ENCODE data around the gene SLC1A4. TPM values are rescaled to one million over a fixed set of nuclear protein-coding genes. Genes with fewer than 3 reads are reported as not detected.

SLC1A4 gene
- total and polyA plus RNA-seq, 10 of the 15 experiments (the other 5 are each of a cell fraction or from before 2014, with no cell fraction given): 10.8 to 43.2 (median 27.7) TPM

DNA sequence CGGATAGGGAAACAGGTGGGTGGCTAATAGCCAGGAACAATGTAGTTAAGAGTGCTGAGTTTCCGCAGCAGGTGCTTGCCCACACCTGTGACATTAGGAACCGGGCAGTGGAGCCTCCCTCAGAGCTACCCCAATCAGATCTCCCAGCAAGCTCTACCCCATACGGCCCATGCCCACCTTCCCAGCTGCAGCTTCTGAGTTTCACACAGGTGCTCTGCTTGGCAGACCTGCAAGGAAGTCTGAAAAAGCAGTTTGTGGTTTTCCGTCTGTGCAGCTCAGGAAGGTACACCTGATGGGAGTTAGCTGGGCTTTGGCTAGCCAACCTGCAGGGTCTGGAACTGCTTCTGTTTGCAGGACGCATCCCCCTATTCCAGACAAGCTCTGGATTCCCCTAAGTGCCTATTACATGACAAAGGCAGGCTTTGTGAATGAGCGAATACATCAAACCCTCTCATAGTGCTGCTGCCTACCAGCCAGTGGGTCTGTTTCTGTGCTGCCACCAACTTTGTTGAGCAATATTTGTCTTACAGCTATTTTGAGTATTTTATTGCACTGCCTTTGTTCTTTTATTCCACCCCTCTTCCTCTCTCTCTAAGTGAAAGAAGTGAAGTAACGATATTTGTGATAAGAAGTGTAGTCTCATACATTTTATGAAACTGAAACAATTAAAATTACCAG is 42.3 kb downstream of the SLC1A4 start (continued):
- TF ChIP-seq, protein P1, sequence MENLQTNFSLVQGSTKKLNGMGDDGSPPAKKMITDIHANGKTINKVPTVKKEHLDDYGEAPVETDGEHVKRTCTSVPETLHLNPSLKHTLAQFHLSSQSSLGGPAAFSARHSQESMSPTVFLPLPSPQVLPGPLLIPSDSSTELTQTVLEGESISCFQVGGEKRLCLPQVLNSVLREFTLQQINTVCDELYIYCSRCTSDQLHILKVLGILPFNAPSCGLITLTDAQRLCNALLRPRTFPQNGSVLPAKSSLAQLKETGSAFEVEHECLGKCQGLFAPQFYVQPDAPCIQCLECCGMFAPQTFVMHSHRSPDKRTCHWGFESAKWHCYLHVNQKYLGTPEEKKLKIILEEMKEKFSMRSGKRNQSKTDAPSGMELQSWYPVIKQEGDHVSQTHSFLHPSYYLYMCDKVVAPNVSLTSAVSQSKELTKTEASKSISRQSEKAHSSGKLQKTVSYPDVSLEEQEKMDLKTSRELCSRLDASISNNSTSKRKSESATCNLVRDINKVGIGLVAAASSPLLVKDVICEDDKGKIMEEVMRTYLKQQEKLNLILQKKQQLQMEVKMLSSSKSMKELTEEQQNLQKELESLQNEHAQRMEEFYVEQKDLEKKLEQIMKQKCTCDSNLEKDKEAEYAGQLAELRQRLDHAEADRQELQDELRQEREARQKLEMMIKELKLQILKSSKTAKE (IDR thresholded peaks at IDR 0.05; ENCODE audit: low read depth, poor library complexity, severe bottlenecking): peak; percentile 22
- TF ChIP-seq RFX5 (IDR thresholded peaks at IDR 0.05; ENCODE audit: low read depth, low read length) (no peak), PAX8 (IDR thresholded peaks at IDR 0.05) (no peak), TCF12 (IDR thresholded peaks at IDR 0.05; ENCODE audit: low read depth, low read length) (peak; percentile 44; the same call in 1 of the 2 replicates), NFXL1 (IDR thresholded peaks at IDR 0.05; ENCODE audit: borderline replicate concordance) (no peak), MTA2 (IDR thresholded peaks at IDR 0.05; ENCODE audit: low read depth) (no peak), CHD4 (IDR thresholded peaks at IDR 0.05) (no peak), EED (IDR thresholded peaks at IDR 0.05; ENCODE audit: low read depth) (peak; percentile 41), TCF3 (IDR thresholded peaks at IDR 0.05; ENCODE audit: borderline replicate concordance, insufficient read depth, low read depth, low read length) (peak; percentile 81; the same call in 1 of the 2 replicates), MYC (IDR thresholded peaks at IDR 0.05; ENCODE audit: insufficient read depth, insufficient read length, insufficient replicate concordance, low read length, severe bottlenecking) (no peak), NFYA (IDR thresholded peaks at IDR 0.05; ENCODE audit: borderline replicate concordance, low read depth, low read length) (no peak), TARDBP (IDR thresholded peaks at IDR 0.05; ENCODE audit: borderline replicate concordance) (no peak), NFIC (IDR thresholded peaks at IDR 0.05; ENCODE audit: low read depth, low read length) (peak; percentile 41; the same call in 1 of the 2 replicates), PML (IDR thresholded peaks at IDR 0.05; ENCODE audit: low read length) (no peak), ETV6 (conservative IDR thresholded peaks at IDR 0.05 in 1 of 2, IDR thresholded peaks at IDR 0.05 in 1 of 2; ENCODE audit: borderline replicate concordance in 1 of 2, low read depth in 1 of 2) (no peak), SREBF1 (IDR thresholded peaks at IDR 0.05; ENCODE audit: low read length) (no peak), SMAD1 (IDR thresholded peaks at IDR 0.05; ENCODE audit: low read depth, partially characterized antibody) (no peak), ATF7 (IDR thresholded peaks at IDR 0.05; ENCODE audit: low read depth) (no peak)
- TF ChIP-seq, protein P2, sequence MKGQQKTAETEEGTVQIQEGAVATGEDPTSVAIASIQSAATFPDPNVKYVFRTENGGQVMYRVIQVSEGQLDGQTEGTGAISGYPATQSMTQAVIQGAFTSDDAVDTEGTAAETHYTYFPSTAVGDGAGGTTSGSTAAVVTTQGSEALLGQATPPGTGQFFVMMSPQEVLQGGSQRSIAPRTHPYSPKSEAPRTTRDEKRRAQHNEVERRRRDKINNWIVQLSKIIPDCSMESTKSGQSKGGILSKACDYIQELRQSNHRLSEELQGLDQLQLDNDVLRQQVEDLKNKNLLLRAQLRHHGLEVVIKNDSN (IDR thresholded peaks at IDR 0.05; ENCODE audit: borderline replicate concordance, extremely low read length, insufficient read depth, low read depth, low read length): no peak
- TF ChIP-seq, protein P3, sequence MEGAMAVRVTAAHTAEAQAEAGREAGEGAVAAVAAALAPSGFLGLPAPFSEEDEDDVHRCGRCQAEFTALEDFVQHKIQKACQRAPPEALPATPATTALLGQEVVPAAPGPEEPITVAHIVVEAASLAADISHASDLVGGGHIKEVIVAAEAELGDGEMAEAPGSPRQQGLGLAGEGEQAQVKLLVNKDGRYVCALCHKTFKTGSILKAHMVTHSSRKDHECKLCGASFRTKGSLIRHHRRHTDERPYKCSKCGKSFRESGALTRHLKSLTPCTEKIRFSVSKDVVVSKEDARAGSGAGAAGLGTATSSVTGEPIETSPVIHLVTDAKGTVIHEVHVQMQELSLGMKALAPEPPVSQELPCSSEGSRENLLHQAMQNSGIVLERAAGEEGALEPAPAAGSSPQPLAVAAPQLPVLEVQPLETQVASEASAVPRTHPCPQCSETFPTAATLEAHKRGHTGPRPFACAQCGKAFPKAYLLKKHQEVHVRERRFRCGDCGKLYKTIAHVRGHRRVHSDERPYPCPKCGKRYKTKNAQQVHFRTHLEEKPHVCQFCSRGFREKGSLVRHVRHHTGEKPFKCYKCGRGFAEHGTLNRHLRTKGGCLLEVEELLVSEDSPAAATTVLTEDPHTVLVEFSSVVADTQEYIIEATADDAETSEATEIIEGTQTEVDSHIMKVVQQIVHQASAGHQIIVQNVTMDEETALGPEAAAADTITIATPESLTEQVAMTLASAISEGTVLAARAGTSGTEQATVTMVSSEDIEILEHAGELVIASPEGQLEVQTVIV (IDR thresholded peaks at IDR 0.05; ENCODE audit: borderline replicate concordance, partially characterized antibody): no peak
- TF ChIP-seq, protein P4, sequence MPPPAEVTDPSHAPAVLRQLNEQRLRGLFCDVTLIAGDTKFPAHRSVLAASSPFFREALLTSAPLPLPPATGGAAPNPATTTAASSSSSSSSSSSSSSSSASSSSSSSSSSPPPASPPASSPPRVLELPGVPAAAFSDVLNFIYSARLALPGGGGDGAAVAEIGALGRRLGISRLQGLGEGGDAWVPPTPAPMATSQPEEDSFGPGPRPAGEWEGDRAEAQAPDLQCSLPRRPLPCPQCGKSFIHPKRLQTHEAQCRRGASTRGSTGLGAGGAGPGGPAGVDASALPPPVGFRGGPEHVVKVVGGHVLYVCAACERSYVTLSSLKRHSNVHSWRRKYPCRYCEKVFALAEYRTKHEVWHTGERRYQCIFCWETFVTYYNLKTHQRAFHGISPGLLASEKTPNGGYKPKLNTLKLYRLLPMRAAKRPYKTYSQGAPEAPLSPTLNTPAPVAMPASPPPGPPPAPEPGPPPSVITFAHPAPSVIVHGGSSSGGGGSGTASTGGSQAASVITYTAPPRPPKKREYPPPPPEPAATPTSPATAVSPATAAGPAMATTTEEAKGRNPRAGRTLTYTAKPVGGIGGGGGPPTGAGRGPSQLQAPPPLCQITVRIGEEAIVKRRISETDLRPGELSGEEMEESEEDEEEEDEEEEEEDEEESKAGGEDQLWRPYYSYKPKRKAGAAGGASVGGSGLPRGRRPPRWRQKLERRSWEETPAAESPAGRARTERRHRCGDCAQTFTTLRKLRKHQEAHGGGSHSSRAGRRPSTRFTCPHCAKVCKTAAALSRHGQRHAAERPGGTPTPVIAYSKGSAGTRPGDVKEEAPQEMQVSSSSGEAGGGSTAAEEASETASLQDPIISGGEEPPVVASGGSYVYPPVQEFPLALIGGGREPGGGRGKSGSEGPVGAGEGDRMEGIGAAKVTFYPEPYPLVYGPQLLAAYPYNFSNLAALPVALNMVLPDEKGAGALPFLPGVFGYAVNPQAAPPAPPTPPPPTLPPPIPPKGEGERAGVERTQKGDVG (CRISPR knock-in tag; IDR thresholded peaks at IDR 0.05): no peak

Measured in GM12878 (cell line).